ENCODE measurements around the gene CLN6.
A peak's percentile ranks its signal among the peaks of the same experiment; 100 is the strongest.
"Not testable (repeated sequence)": the region's sequence is repeated elsewhere in the genome, so short reads cannot be mapped to it uniquely, and the experiment has no call there.

CLN6 gene

DNA sequence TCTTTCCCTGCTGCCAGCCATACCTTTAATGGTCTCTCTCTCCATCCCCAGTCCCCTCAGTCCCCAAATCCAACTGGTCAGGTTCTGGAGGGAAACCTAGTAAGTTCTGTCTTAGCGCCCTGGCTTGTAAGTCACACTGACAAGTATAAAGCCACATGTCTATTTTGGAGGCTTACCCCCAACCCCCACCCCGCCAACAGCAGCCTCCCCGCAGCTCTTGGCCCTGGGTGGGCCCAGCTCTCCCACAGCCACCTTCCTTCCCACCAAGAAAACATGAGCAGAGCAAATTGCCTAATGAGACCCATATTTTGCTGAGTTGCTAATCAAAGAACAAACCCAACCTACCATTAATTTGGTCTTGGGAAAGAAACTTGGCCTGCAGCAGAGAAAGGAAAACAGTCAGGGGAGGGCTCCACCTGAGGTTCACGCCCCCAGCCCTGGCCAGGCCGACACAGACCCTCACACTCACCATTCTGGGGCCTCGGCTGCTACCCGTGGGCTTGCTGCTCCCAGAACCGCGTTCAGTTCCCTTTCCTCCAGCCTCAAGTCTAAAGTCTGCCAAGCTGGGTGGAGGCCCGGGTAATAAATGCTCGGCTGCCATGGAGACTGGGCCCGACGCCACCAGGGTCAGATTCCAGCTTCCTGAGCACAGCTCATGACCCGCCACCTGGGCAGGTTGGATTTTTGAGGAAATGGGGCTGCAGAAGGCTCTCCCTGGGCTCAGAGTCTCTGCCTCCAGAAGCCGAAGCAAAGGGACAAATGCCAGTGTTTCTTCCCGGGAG, 24.6 kb downstream of the CLN6 start, which contains the start of gene CALML4:
Gene CALML4 (minus strand): TSS at position 557 of the 782 bp plus-strand sequence. CDS start 85 bp downstream, at position 472.
- Histone ChIP-seq H3K9me3 (ENCODE audit: insufficient read depth, low read length) (no peaks in the 10 kb centered on the region), H3K9ac (ENCODE audit: insufficient read length, low read depth) (peak within 1 kb of the TSS; percentile 25), H3K4me1 (ENCODE audit: insufficient read depth, insufficient read length) (peaks cover 32% of the 10 kb centered on the region), H3K4me3 (ENCODE audit: insufficient read length, low read depth) (no peak within 1 kb of the TSS), H3K36me3 (ENCODE audit: insufficient read depth, insufficient read length, low read length) (peaks cover 53% of the 10 kb centered on the region), H3K27me3 (ENCODE audit: insufficient read depth, insufficient read length) (no peaks in the 10 kb centered on the region)
- TF ChIP-seq YY1 (IDR thresholded peaks at IDR 0.05; ENCODE audit: insufficient read depth, insufficient read length) (no peak), ZNF274 (IDR thresholded peaks at IDR 0.05; ENCODE audit: low read depth, low read length) (no peak), SUZ12 (IDR thresholded peaks at IDR 0.05; ENCODE audit: extremely low read depth, insufficient read depth, insufficient read length) (no peak)
- DNase-seq (ENCODE audit: low read depth, low spot score): no peak

DNA sequence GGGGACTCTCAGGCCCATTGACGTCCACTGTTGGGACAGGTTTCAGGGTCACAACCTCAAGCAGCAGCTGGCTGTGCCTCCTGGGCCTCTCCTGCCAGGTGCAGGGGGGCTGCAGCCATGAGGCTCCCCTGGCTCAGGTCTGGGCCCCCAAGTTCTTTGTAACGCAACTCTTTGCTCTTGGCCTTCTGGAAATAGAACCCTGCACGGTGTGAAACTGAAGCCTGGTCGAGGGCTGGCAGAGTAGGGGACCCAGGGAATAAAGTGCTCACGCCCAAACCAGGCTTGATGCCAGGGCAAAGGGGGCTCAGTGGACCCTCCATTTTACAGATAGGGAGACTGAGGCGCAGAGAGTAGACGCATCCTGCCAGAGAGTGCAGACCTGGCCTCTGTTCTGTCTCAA, 25.2 kb downstream of the CLN6 start:
- TF ChIP-seq SUZ12 (IDR thresholded peaks at IDR 0.05; ENCODE audit: extremely low read depth, insufficient read depth, insufficient read length): no peak
- DNase-seq (ENCODE audit: low read depth, low spot score): no peak
- H3K27me3 ChIP-seq (ENCODE audit: insufficient read depth, insufficient read length): no peaks in the 10 kb centered on the region
- H3K9me3 ChIP-seq (ENCODE audit: insufficient read depth, low read length): no peaks in the 10 kb centered on the region
- H3K4me1 ChIP-seq (ENCODE audit: insufficient read depth, insufficient read length): peaks cover 33% of the 10 kb centered on the region
- no peak overlapping the region for H3K4me3 ChIP-seq (ENCODE audit: insufficient read length, low read depth)
- peak overlapping the region; percentile 25 for H3K9ac ChIP-seq (ENCODE audit: insufficient read length, low read depth)
- peaks cover 49% of the 10 kb centered on the region for H3K36me3 ChIP-seq (ENCODE audit: insufficient read depth, insufficient read length, low read length)

DNA sequence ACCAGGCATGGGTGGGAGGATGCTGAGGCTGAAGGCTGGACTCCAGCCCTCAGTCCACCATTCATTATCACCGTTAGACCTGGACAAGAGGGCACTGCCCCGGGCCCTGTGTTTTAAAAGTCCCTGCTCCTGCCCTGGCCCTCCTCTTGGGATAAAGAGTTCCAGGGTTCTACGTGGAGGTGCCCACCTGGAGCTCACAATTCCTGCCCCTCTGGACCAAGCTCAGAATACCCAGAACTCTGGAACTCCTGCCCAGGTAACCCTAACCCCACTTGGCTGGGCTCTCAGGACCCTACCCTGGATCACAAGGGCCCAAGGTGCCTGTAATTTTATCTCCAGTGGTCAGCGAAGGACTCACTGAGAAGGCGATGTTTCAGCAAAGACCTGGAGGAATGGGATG, 25.6 kb downstream of the CLN6 start:
- H3K4me3 ChIP-seq (ENCODE audit: insufficient read length, low read depth): no peak overlapping the region
- peaks cover 48% of the 10 kb centered on the region for H3K36me3 ChIP-seq (ENCODE audit: insufficient read depth, insufficient read length, low read length)
- no peaks in the 10 kb centered on the region for H3K27me3 ChIP-seq (ENCODE audit: insufficient read depth, insufficient read length)
- TF ChIP-seq SUZ12 (IDR thresholded peaks at IDR 0.05; ENCODE audit: extremely low read depth, insufficient read depth, insufficient read length): no peak
- TF ChIP-seq ZNF274 (IDR thresholded peaks at IDR 0.05; ENCODE audit: low read depth, low read length): no peak
- TF ChIP-seq YY1 (IDR thresholded peaks at IDR 0.05; ENCODE audit: insufficient read depth, insufficient read length): no peak
- DNase-seq (ENCODE audit: low read depth, low spot score): no peak
- H3K9ac ChIP-seq (ENCODE audit: insufficient read length, low read depth): peak overlapping the region; percentile 25
- H3K4me1 ChIP-seq (ENCODE audit: insufficient read depth, insufficient read length): peaks cover 36% of the 10 kb centered on the region
- H3K9me3 ChIP-seq (ENCODE audit: insufficient read depth, low read length): no peaks in the 10 kb centered on the region

DNA sequence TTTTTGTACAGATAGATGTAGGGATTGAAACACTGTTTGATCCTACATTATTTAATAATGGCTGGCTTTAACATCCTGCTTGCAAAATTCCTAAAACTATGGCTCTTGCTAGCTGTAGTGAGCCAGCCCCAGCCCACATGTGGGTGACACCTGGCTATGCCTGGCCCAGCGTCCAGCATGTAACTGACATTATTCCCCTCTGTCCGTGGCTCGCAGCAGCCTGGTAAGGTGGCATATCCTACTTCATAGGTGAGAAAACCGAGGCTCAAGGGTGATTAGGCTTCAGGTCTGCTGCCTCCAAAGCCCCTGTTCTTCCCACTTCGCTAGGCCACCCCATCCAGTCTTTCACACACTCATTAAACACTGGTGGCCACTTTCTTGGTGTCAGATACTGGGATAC, 26.0 kb downstream of the CLN6 start:
- H3K4me3 ChIP-seq (ENCODE audit: insufficient read length, low read depth): no peak overlapping the region
- H3K9ac ChIP-seq (ENCODE audit: insufficient read length, low read depth): no peak overlapping the region
- TF ChIP-seq ZNF274 (IDR thresholded peaks at IDR 0.05; ENCODE audit: low read depth, low read length) (no peak), YY1 (IDR thresholded peaks at IDR 0.05; ENCODE audit: insufficient read depth, insufficient read length) (no peak), SUZ12 (IDR thresholded peaks at IDR 0.05; ENCODE audit: extremely low read depth, insufficient read depth, insufficient read length) (no peak)
- no peaks in the 10 kb centered on the region for H3K9me3 ChIP-seq (ENCODE audit: insufficient read depth, low read length)
- H3K36me3 ChIP-seq (ENCODE audit: insufficient read depth, insufficient read length, low read length): peaks cover 44% of the 10 kb centered on the region
- H3K4me1 ChIP-seq (ENCODE audit: insufficient read depth, insufficient read length): peaks cover 36% of the 10 kb centered on the region
- H3K27me3 ChIP-seq (ENCODE audit: insufficient read depth, insufficient read length): no peaks in the 10 kb centered on the region
- DNase-seq (ENCODE audit: low read depth, low spot score): no peak

DNA sequence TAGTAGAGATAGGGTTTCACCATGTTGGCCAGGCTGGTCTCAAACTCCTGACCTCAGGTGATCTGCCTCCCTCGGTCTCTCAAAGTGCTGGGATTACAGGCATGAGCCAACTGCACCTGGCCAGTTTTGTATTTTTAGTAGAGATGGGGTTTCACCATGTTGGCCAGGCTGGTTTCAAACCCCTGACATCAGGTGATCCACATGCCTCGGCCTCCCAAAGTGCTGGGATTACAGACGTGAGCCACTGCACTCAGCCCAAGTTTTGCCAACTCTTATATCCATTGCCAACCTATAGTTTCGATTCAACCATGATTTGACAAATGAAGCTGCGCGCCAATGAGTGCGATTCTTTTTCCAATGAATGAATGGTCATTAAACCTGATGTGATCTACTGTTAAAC, 26.5 kb downstream of the CLN6 start:
- not testable (repeated sequence) for H3K9ac ChIP-seq (ENCODE audit: insufficient read length, low read depth); H3K4me3 ChIP-seq (ENCODE audit: insufficient read length, low read depth); H3K27me3 ChIP-seq (ENCODE audit: insufficient read depth, insufficient read length); DNase-seq (ENCODE audit: low read depth, low spot score); H3K9me3 ChIP-seq (ENCODE audit: insufficient read depth, low read length)
- Histone ChIP-seq H3K36me3 (ENCODE audit: insufficient read depth, insufficient read length, low read length) (peaks cover 44% of the 10 kb centered on the region), H3K4me1 (ENCODE audit: insufficient read depth, insufficient read length) (peaks cover 36% of the 10 kb centered on the region)

DNA sequence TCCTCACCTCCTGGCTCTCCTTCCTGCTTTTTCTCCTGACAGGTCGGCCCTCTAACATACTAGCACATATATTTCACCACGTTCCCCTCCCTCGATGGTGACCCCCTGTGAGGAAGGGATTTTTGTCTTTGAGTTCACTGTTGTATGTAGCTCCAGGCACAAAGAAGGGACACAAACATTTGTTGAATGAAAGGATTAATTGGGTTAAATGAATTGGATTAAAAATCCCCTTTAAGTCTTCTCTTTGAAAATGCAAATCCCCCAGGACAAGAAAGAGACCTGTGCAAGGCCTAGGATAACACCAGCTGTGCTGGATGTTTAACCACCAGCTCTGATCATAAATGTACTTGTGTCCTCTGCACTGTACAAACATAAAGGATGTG, 27.7 kb downstream of the CLN6 start:
- Histone ChIP-seq H3K36me3 (ENCODE audit: insufficient read depth, insufficient read length, low read length) (peaks cover 44% of the 10 kb centered on the region), H3K9me3 (ENCODE audit: insufficient read depth, low read length) (no peaks in the 10 kb centered on the region), H3K4me3 (ENCODE audit: insufficient read length, low read depth) (no peak overlapping the region), H3K4me1 (ENCODE audit: insufficient read depth, insufficient read length) (peaks cover 28% of the 10 kb centered on the region), H3K9ac (ENCODE audit: insufficient read length, low read depth) (no peak overlapping the region), H3K27me3 (ENCODE audit: insufficient read depth, insufficient read length) (no peaks in the 10 kb centered on the region)
- DNase-seq (ENCODE audit: low read depth, low spot score): no peak
- no peak for TF ChIP-seq YY1 (IDR thresholded peaks at IDR 0.05; ENCODE audit: insufficient read depth, insufficient read length)
- TF ChIP-seq ZNF274 (IDR thresholded peaks at IDR 0.05; ENCODE audit: low read depth, low read length): no peak
- no peak for TF ChIP-seq SUZ12 (IDR thresholded peaks at IDR 0.05; ENCODE audit: extremely low read depth, insufficient read depth, insufficient read length)

DNA sequence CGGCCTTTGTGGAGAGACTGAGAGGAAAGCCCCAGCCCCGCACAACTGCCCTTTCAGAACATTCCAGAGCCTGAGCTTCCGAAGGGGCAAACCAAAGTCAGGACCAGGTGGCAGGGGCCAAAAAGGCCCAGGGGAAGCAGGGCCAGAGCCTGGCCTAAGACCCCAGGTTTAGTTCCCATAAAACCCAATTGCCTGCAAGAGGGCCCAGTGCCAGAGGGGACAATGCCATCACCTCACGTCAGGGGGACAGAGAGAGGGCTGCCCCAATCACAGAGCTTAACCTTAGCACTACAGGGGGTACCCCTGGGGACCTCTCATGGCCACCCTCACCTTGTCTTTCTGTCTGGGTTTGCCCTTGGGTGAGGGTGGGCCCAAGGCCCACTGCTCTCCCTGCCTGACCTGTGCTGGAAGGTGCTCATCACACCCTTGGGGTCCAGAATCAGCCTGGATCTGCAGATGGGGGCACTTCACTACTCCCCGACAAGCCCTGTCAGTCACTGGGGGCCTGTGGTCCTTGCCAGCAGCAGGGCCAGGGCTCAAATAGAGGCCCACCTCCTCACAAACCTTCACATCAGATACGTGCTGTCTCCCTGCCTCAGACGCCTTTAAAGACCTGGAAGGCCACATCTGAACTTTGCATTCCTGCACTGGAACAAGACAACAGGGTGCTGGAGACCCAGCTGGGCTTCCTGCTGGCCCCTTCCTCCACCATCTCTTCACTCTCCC, 28.2 kb downstream of the CLN6 start:
- Histone ChIP-seq H3K27me3 (ENCODE audit: insufficient read depth, insufficient read length) (no peaks in the 10 kb centered on the region), H3K4me3 (ENCODE audit: insufficient read length, low read depth) (no peak overlapping the region), H3K9me3 (ENCODE audit: insufficient read depth, low read length) (no peaks in the 10 kb centered on the region), H3K4me1 (ENCODE audit: insufficient read depth, insufficient read length) (peaks cover 27% of the 10 kb centered on the region), H3K9ac (ENCODE audit: insufficient read length, low read depth) (peak overlapping the region; percentile 44), H3K36me3 (ENCODE audit: insufficient read depth, insufficient read length, low read length) (peaks cover 44% of the 10 kb centered on the region)
- TF ChIP-seq YY1 (IDR thresholded peaks at IDR 0.05; ENCODE audit: insufficient read depth, insufficient read length): no peak
- TF ChIP-seq ZNF274 (IDR thresholded peaks at IDR 0.05; ENCODE audit: low read depth, low read length): no peak
- no peak for TF ChIP-seq SUZ12 (IDR thresholded peaks at IDR 0.05; ENCODE audit: extremely low read depth, insufficient read depth, insufficient read length)
- no peak for DNase-seq (ENCODE audit: low read depth, low spot score)
